Esophagus squamous epithelium (tissue), 4 donors: ENCODE results near the gene RNF7.

Experiments used
- CTCF ChIP-seq, 6 experiments: fragments of 450-650 bp in 4 of 6; fragments of 200-600 bp in 2 of 6; sonication (generic) in 2 of 6; IDR thresholded peaks; one replicate each; pipeline ENCODE4 v1.5.1; 2016 to 2019; ENCODE audit warnings: antibody characterized with exemption in 6 of 6, mild to moderate bottlenecking in 4 of 6, moderate library complexity in 4 of 6
- POLR2A ChIP-seq, 4 donors: fragments of 450-650 bp; IDR thresholded peaks; one replicate each; pipeline ENCODE4 v1.6.1; 2017; ENCODE audit warnings: antibody characterized with exemption in 4 of 4, mild to moderate bottlenecking in 4 of 4, moderate library complexity in 3 of 4

GRCh38 chr3:141793476-141794260, 55.6 kb downstream of the RNF7 start:
- TF ChIP-seq CTCF (IDR thresholded peaks at IDR 0.05) (no peak), POLR2A (IDR thresholded peaks at IDR 0.05) (no peak)
